ENCODE measurements around the gene HOXA7.

The HOXA7 gene

DNA sequence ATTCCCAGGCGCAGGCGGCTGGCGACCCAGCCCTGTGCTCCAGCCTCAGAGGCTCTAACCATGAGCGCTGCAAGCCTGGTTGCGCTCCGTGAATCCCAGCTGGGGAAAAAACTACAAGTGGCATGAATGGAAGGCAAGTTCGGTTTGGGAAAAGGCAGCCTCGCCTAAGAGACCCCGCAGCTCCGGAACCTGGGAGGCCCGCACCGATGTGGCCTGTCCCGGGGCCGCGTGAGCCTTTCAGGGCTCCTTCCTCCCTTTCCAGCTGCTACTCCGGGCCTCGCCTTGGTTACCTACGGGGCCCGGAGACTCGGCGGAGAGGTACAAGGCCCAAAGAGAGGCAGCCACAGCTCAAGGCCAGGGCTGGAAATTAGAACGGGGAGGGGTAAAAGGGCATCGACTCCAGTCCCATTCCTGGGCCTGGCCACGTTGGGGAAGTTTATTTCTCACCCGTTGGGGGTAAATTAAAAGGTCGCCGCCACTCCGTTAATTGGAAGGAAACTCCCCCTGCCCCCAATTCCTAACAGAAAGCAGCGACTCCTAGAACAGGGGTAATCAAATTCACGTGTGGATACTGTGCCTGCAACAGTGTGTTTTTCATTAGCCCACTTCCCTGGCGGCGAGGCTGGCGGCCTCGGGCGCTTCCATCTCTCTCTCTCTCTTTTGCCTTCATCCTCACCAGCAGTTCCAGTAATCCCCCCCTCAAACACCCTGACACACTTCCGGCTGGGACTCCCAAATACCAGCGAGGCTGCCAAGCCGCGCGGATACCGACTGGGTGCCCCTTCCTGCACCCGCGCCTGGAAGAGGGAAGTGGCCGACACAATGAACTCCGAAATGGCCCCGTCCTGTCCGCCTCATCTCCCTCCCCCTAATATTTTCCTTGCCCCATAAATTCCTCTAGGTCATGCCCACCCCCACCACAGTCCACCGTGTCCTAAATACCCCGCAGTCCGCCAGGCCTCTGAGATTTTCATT is 10.3 kb upstream of the HOXA7 start:
- TF ChIP-seq, protein P1, sequence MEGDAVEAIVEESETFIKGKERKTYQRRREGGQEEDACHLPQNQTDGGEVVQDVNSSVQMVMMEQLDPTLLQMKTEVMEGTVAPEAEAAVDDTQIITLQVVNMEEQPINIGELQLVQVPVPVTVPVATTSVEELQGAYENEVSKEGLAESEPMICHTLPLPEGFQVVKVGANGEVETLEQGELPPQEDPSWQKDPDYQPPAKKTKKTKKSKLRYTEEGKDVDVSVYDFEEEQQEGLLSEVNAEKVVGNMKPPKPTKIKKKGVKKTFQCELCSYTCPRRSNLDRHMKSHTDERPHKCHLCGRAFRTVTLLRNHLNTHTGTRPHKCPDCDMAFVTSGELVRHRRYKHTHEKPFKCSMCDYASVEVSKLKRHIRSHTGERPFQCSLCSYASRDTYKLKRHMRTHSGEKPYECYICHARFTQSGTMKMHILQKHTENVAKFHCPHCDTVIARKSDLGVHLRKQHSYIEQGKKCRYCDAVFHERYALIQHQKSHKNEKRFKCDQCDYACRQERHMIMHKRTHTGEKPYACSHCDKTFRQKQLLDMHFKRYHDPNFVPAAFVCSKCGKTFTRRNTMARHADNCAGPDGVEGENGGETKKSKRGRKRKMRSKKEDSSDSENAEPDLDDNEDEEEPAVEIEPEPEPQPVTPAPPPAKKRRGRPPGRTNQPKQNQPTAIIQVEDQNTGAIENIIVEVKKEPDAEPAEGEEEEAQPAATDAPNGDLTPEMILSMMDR (IDR thresholded peaks at IDR 0.05), result no peak

DNA sequence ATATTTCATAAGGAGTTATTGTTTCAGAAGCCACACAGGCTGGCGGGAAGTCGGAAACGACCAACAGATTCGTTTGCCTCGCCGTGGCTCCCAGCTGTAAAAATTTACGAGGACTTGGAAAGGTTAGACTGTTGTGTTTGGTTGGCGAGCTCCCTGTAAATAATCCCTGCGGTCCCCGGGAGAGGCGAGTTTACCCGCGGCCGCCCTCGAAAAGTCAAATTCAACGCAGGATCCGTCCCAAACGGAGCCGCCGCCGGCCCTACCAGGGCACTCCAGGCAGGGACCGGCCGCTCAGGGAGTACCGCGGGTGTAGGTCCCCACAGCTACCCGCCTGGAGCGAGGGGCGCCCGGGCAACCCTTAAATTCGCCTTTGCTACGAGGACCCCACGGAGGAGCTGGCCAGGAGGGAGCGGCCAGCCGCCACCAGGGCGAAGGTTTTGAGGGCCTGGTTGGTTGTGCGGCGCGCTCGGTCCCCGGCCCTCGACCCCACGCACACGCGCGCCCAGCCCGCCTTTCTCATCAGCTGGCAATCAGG is 9.6 kb upstream of the HOXA7 start:
- TF ChIP-seq, protein P1 (IDR thresholded peaks at IDR 0.05), result no peak

DNA sequence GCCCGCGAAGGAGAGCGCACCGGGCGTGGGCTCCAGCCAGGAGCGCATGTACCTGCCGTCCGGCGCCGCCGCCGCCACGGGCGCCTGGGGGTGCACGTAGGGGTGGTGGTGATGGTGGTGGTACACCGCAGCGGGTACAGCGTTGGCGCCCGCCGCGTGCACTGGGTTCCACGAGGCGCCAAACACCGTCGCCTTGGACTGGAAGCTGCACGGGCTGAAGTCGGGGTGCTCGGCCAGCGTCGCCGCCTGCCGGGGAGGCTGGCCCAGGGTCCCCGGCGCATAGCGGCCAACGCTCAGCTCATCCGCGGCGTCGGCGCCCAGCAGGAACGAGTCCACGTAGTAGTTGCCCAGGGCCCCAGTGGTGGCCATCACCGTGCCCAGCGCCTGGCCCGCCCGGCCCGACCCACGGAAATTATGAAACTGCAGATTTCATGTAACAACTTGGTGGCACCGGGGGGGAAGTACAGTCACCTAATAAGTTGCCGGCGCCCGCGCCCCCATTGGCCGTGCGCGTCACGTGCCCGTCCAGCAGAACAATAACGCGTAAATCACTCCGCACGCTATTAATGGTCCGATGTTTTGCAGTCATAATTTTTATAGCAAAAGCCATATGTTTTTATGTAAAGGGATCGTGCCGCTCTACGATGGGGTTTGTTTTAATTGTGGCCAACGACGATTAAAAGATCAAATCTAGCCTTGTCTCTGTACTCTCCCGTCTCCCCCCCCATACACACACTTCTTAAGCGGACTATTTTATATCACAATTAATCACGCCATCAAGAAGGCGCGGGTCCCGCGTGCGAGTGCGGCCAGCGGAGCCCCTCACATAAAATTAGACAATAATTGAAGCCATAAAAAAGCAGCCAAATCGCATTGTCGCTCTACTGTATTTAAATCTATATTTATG is 8.9 kb upstream of the HOXA7 start, which contains the start of gene HOXA9:
HOXA9 (minus strand) TSS at position 449 of the 907 bp plus-strand sequence; CDS start at position 369, 80 bp downstream.
- TF ChIP-seq, protein P1 (IDR thresholded peaks at IDR 0.05), result no peak

DNA sequence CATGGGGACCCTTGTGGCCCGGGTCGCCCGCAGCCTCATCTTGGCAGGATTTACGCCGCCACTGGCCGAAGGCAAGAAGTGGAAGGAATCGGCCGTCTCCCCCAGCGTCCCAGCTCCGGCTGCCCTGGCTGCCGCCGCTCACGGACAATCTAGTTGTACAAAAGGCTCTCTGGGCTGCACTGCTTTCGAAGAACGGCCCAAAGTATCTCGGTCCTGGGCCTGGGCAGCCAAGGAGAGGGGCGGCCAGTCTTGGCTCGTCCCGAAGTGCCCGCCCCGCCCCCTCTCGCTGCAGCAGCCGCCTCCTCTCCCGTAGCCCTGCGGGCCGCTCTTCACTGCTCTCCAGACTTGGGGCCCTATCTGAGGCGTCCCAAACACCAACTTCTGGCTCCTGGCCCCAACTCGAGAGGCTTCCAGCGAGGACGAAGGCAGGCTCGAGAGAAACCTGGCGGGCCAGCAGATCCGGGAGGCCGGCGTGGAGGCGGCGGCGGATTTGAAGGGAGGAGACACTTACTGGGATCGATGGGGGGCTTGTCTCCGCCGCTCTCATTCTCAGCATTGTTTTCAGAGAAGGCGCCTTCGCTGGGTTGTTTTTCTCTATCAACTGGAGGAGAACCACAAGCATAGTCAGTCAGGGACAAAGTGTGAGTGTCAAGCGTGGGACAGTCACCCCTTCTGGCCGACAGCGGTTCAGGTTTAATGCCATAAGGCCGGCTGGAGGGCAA is 8.1 kb upstream of the HOXA7 start:
- TF ChIP-seq, protein P1 (IDR thresholded peaks at IDR 0.05), result no peak

DNA sequence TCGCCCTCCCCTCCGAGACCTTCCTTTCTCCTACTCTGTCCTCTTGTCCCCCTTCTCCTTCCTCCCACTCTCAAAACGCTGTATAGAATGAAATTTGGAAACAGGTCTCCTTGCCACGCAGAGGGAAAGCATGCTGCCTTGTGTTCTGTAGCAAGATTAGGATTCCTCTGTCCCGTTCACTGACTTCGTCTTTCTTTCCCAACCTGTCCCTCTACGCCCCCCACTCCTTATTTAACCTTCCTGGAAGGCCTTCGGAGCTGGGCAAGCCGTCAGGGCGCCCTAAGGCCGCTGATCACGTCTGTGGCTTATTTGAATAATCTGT is 7.5 kb upstream of the HOXA7 start:
- TF ChIP-seq, protein P1 (IDR thresholded peaks at IDR 0.05), result no peak

DNA sequence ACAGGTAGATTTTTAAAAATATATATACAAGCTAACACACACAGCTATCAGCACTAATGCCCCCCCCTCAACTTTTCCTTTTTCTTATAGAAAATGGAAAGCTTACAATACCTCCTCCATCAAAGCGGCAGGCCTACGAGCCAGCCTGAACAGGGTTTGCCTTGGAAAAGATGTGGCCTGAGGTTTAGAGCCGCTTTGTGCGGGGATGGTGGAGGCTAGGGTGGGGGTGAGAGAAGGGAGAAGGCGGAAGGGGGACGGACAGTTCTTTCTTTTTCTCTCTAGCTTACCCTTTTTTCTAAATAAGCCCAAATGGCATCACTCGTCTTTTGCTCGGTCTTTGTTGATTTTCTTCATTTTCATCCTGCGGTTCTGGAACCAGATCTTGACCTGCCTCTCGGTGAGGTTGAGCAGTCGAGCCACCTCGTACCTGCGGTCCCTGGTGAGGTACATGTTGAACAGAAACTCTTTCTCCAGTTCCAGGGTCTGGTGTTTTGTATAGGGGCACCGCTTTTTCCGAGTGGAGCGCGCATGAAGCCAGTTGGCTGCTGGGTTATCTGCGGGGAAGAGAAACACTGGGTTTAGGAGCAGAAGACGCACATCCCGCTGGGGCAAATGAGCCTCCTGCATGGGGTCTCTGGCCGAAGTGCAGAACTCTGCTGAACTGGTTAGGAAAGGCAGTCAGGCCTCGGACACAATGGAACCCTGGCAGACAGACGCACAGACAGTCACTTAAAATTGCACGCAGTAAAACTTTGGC is 7.0 kb upstream of the HOXA7 start:
- TF ChIP-seq, protein P1 (IDR thresholded peaks at IDR 0.05), result no peak
